HepG2 (cell line): Measurements from ENCODE around the gene NEK8. TPM values are rescaled to one million over a fixed set of nuclear protein-coding genes. Genes with fewer than 3 reads are reported as not detected.

ENCODE experiments used
- AHR ChIP-seq: IDR thresholded peaks from 2 replicates; pipeline ENCODE4 v1.6.1; 2018; ENCODE audit warnings: missing genetic modification reagents, missing compliant biosample characterization
- BRF2 ChIP-seq: sonication (generic); formaldehyde crosslinking; IDR thresholded peaks from 2 replicates; pipeline ENCODE4 v1.8.1; 2022; ENCODE audit warnings: mild to moderate bottlenecking, missing genetic modification reagents
- FOXP1 ChIP-seq, 2 experiments: fragments of 450-650 bp in 1 of 2; IDR thresholded peaks; 2 replicates each; pipeline ENCODE4 v1.6.1; 2017 to 2018; ENCODE audit warnings: antibody characterized with exemption in 1 of 2
- KIAA2018 ChIP-seq: sonication (generic); formaldehyde crosslinking; IDR thresholded peaks from 2 replicates; pipeline ENCODE4 v1.5.0; 2020; ENCODE audit warnings: mild to moderate bottlenecking, missing genetic modification reagents, borderline replicate concordance
- RAD21 ChIP-seq: fragments of 450-650 bp; formaldehyde crosslinking; IDR thresholded peaks from 2 replicates; pipeline ENCODE4 v1.5.0; 2020; ENCODE audit warnings: mild to moderate bottlenecking
- SRSF4 ChIP-seq: fragments of 200-400 bp; formaldehyde crosslinking; IDR thresholded peaks from one replicate; pipeline ENCODE4 v1.6.1; 2018; ENCODE audit warnings: mild to moderate bottlenecking, low read depth, low read length, moderate library complexity; ENCODE audit not compliant: poor library complexity, severe bottlenecking
- STAG1 ChIP-seq: sonication (generic); formaldehyde crosslinking; IDR thresholded peaks from 2 replicates; pipeline ENCODE4 v1.4.0; 2020; ENCODE audit warnings: missing genetic modification reagents
- THYN1 ChIP-seq: sonication (generic); formaldehyde crosslinking; IDR thresholded peaks from 2 replicates; pipeline ENCODE4 v1.8.1; 2023; ENCODE audit warnings: low read depth, mild to moderate bottlenecking, moderate library complexity, missing genetic modification reagents, borderline replicate concordance
- ZFAT ChIP-seq: sonication (generic); formaldehyde crosslinking; conservative IDR thresholded peaks from 2 replicates; pipeline ENCODE4 v1.8.1; 2023; ENCODE audit warnings: missing genetic modification reagents, inconsistent platforms
- ZNF335 ChIP-seq: sonication (generic); formaldehyde crosslinking; IDR thresholded peaks from 2 replicates; pipeline ENCODE4 v1.4.0; 2020; ENCODE audit warnings: missing genetic modification reagents
- ZNF501 ChIP-seq: sonication (generic); formaldehyde crosslinking; IDR thresholded peaks from 2 replicates; pipeline ENCODE4 v1.5.1; 2020; ENCODE audit warnings: mild to moderate bottlenecking, moderate library complexity, missing genetic modification reagents
- ZNF589 ChIP-seq: sonication (generic); formaldehyde crosslinking; conservative IDR thresholded peaks from 2 replicates; pipeline ENCODE4 v1.8.0; 2022; ENCODE audit warnings: mild to moderate bottlenecking, moderate library complexity, missing genetic modification reagents
- ZSCAN25 ChIP-seq: sonication (generic); formaldehyde crosslinking; IDR thresholded peaks from 2 replicates; pipeline ENCODE4 v1.8.0; 2022; ENCODE audit warnings: mild to moderate bottlenecking, missing genetic modification reagents
- ZSCAN9 ChIP-seq: IDR thresholded peaks from 2 replicates; pipeline ENCODE4 v1.6.1; 2016; ENCODE audit warnings: borderline replicate concordance
- polyA plus RNA-seq, 8 experiments: library from polyadenylated mRNA; depleted of rRNA in 3 of 8; stranded (reverse) in 7 of 8; unstranded in 1 of 8; fragments of >200 nt; fragmentation: Illumina TruSeq in 4 of 8; extraction: Trizol in 4 of 8; gene quantifications; 2 replicates each; pipeline versions ENCODE4 v1.2.1 to v1.2.3, GENCODE V29; 2011 to 2016; ENCODE audit warnings: low read depth in 4 of 8, missing spikeins in 1 of 8, mixed read lengths in 1 of 8; ENCODE audit not compliant: insufficient read depth in 1 of 8
- total RNA-seq, 5 experiments: library from RNA; depleted of rRNA; stranded (reverse); fragments of >200 nt; fragmentation: Illumina TruSeq; extraction: Trizol; gene quantifications; 2 replicates each; pipeline ENCODE4 v1.2.3, GENCODE V29; 2016; ENCODE audit warnings: low read depth in 1 of 5
- TF ChIP-seq, protein P1 (sequence below): sonication (generic); formaldehyde crosslinking; IDR thresholded peaks from 2 replicates; pipeline ENCODE4 v1.4.0; 2020; ENCODE audit warnings: missing genetic modification reagents, borderline replicate concordance

Gene NEK8
- total and polyA plus RNA-seq, 2 of the 13 experiments (the other 11 are each of a cell fraction or from before 2014, with no cell fraction given): 5.8 to 13.5 TPM

GRCh38 chr17:28726627-28727491, 1.7 kb upstream of the NEK8 start (continued):
- TF ChIP-seq, protein P1, sequence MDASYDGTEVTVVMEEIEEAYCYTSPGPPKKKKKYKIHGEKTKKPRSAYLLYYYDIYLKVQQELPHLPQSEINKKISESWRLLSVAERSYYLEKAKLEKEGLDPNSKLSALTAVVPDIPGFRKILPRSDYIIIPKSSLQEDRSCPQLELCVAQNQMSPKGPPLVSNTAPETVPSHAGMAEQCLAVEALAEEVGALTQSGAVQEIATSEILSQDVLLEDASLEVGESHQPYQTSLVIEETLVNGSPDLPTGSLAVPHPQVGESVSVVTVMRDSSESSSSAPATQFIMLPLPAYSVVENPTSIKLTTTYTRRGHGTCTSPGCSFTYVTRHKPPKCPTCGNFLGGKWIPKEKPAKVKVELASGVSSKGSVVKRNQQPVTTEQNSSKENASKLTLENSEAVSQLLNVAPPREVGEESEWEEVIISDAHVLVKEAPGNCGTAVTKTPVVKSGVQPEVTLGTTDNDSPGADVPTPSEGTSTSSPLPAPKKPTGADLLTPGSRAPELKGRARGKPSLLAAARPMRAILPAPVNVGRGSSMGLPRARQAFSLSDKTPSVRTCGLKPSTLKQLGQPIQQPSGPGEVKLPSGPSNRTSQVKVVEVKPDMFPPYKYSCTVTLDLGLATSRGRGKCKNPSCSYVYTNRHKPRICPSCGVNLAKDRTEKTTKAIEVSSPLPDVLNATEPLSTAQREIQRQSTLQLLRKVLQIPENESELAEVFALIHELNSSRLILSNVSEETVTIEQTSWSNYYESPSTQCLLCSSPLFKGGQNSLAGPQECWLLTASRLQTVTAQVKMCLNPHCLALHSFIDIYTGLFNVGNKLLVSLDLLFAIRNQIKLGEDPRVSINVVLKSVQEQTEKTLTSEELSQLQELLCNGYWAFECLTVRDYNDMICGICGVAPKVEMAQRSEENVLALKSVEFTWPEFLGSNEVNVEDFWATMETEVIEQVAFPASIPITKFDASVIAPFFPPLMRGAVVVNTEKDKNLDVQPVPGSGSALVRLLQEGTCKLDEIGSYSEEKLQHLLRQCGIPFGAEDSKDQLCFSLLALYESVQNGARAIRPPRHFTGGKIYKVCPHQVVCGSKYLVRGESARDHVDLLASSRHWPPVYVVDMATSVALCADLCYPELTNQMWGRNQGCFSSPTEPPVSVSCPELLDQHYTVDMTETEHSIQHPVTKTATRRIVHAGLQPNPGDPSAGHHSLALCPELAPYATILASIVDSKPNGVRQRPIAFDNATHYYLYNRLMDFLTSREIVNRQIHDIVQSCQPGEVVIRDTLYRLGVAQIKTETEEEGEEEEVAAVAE (CRISPR knock-in tag): no peak
- TF ChIP-seq ZNF335 (peak; percentile 48; the same call in 1 of the 2 replicates), ZSCAN25 (CRISPR knock-in tag) (peak; percentile 49; the same call in 1 of the 2 replicates), ZSCAN9 (peak; percentile 49; the same call in 1 of the 2 replicates), FOXP1 (IDR thresholded peaks at IDR 0.05) (no peak), FOXP1 (CRISPR knock-in tag; IDR thresholded peaks at IDR 0.05) (no peak), RAD21 (peak; percentile 99), AHR (no peak), SRSF4 (no peak), STAG1 (CRISPR knock-in tag) (peak; percentile 95), KIAA2018 (CRISPR knock-in tag) (no peak), THYN1 (CRISPR knock-in tag) (no peak), BRF2 (CRISPR knock-in tag) (no peak; the same call in 1 of the 2 replicates), ZNF501 (CRISPR knock-in tag) (peak; percentile 82), ZFAT (CRISPR knock-in tag) (no peak), ZNF589 (CRISPR knock-in tag) (no peak)
